GM20431 (cell line): ENCODE measurements around the gene RAB36.

ENCODE experiments used
- in situ Hi-C: fragments of 300-500 bp; cut with MseI, MboI; formaldehyde crosslinking; loops from one replicate; pipeline ENCODE4 v1.15.0; 2020; ENCODE audit warnings: low sequenced_read_pairs; ENCODE audit not compliant: unreplicated experiment

RAB36 gene

DNA sequence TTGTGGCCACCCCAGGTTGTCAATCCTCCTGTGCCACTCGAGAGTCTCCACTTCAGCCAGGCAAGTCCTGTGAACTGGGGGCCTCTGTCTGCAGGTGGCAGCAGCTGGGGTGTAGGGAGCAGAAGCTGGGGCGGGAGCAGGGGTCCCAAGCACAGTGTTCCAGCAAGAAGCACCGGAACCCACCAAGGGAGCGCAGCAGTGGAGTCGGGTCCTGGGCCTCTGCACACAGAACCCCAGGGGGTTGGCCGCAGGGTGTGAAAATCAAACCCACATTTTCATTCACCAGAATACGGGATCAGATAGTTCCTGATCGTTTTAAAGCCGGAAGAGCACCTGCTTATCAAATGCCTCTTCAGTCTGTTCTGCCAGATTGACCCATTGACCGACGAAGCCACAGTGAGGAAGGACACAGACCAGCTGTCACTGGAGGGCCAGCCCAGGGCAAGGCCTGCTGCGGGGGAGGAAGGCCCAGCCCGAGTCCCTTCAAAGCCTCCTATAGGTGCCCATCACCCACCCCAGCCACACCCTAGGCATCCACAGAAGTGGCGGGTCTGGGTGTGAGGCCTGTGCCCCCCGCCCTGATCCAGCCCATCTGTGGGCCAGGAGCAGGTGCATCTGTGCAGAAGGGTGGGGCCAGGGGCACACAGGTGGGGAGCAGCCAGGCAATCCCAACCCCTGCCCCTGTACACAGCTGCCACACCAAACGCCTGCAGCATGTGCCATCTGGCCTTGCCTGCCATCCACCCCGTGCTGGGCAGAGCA is 37.6 kb upstream of the RAB36 start:
- in situ Hi-C loops, result no loop called here

DNA sequence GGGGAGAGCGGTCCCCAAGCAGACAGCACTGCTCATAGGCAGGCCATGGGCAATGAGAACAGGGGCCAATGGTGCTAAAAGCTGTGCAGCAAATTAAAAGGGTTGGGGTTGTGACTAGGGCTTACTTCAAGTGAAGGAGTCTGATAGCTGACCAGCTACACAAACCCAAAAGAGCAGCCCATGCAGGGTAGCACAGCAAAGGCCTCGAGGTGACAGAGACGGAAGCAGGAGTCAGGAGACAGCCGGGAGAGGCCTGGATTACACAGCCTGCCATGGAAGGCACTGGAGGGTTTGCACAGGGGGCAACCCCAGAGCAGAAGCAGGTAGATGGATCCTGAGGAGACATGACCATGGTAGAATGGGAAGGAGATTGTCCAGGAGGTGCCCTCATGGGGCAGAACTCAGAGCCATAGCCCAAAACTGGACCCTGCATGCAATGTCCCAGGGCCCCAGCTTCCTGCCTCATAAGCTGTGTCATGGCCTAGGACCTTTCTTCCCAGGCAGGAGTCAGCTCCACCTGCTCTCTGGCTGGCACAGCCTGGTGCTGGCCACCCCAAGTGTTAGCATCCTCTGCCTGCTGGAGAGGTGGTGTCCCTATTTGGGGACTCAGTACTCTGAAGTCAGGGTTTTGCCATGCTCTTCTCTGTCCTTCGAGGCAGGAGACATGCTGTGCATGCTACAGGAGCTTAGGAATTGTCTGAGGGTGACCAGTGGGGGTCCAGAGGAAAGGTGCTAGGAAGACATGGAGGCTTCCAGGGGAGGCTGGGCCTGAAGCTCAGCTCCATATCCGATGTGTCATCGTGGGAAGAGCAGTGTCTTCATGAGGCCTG is 36.8 kb upstream of the RAB36 start:
- in situ Hi-C loops, result no loop called here

DNA sequence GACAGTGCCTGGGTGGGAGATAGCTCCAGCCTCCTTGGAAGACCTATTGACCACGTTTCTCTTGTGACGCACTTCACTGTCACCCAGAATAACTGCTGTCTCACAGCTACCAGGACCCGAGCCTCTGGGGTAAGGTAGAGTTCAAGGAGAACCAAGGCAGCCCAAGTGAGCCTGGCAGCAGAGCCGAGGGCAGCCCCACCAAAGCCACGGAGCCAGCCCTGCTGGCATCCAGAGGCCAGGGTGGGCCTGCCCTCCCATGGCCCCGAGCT is 36.3 kb upstream of the RAB36 start:
- in situ Hi-C loops, result no loop called here

DNA sequence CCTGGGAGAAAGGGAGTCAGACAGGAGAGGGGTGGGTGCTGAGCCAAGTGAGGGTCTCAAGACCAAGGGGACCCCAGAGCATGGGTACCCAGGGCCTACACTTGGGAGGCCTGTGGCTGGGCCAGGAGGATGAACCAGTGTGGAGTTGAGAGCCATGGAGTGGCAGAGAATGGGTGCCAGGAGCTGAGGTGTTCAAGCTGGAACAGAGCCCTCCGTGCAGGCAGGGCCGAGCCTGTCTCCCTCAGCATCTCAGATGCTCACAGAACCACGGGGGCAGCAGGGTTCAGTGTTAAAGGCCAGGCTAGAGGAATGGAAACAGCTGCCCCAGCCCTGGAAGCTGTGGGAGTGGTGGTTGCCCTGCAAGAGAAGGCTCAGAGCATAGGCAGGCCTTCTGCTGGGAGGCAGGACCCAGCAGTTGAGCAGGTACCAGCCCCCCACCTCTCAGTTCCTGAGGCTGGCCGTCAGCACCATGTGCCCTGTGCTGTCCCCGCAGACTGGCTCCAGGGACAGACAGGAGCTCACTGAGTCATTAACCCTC is 35.8 kb upstream of the RAB36 start:
- in situ Hi-C loops, result no loop called here

DNA sequence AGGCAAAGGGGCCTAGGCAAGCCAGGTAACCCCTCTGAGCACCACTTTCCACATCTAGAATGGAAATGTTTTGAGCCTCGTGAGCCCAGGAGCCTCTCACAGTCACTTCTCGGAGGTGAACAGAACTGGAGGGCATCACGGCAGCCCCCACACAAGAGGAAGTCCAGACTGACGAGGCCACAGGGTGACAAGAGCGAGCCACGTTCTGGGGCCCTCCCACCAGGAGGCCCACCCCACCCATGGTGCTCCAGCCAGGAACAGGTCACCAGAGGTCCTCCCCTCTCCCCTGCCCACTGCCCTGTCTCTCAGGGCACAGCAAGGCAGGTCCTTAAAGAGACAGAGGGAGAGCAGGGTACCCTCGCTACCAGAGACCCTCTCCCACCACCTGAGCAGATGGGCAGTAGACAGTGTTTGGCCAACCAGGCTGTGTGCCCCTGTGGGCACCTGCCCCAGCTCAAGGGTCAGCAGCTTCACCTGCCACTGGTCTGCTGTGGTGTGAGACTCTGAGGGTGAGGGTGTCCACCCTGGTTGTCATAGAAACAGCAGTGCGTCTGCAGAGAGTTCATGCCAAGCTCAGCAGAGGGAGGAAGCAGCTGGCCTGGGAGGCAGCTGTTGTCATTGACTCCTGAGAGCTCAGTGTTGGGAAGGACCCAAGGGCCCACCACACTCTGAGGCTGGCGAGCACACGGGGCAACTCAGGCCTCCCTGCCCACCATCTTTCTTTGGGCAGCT is 34.9 kb upstream of the RAB36 start:
- in situ Hi-C loops, result no loop called here

DNA sequence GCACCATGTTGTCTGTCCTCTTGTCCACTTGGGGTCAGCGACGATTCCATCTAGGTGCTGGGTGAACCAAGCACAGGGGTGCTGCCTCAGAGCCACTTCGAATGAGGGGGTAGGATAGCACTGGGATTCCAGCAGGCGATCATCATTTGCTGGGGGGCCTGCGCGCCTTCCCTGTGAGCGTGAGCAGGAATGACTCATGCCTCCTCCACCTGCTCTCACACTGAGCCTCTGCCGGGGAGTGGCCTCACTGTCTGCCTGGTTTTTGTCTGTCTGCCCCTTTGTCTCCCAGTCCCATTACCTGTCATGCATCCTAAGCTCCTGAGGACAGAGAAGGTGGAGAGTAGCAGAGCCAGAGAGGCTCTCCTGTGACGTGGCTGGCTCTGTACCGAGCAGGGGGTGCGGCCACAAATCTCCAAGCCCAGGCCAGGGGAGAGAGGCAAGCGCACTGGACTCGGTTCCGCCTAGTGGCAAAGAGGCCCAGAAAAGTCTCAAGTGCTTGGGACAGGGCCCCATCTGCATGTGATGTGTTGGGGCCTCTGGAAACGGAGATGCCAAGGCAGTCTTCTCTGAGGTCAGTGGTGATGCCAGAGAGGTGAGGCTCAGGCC is 34.3 kb upstream of the RAB36 start:
- in situ Hi-C loops, result no loop called here

DNA sequence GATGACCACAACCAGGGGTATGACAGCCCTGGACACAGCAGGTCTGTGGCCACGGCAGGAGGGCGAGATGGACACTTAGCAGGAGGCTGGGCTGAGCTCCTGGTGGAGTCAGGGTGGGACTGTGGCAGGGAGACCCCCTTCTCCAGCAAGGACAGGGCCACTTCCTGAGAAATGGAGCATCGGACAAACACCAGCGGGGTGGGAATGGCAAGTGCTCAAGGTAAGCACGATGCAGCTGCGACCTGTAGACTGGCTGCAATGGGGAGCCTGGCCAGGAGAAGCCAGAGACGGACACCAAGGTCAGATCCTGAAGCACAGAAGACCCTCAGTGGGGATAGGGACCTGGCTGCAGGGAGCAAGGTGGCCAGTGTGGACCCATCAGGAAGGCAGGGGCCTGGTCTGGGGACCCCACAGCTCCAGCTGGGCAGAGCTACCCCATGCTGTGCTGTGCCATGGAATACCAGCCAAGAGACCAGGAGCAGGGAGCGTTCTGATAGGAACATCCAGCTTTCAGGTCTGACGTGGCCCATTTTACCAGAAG is 32.7 kb upstream of the RAB36 start:
- in situ Hi-C loops, result no loop called here

DNA sequence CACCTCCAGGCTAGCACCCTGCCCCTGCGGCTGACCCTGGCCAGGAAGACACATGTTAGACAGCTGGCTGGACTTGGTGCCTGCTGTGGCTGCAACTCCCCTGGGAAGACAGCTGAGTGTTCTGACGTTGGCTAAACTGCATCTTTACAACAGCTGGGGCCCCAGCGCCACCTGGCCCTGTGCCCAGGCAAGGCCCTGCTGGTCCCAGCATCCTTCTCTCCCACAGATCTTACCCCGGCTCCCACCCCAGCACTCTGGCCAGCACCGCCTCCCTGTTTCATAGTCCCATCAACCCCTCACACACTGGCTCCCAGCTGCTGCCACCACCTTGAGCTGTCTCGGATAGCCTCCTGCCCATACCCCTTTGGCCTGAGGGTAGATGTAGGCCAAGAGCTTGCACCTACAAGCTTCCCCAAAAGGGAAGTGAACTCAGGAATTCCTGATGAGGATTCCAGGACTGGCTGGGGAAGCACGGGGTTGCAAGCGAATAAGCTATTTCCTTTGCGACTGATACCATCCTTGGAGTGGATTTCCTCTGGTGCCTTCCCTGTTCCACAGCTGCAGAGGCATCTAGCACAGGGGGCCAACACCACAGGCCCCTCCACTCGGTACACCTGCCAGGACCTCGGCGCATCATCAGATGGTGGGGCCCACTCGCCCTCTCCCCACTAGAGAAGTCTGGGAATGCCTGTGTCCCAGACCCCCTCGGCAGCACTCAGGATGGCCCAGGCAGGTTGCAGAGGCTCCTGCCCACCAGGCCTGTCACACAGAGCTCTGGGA is 32.0 kb upstream of the RAB36 start:
- in situ Hi-C loops, result no loop called here

DNA sequence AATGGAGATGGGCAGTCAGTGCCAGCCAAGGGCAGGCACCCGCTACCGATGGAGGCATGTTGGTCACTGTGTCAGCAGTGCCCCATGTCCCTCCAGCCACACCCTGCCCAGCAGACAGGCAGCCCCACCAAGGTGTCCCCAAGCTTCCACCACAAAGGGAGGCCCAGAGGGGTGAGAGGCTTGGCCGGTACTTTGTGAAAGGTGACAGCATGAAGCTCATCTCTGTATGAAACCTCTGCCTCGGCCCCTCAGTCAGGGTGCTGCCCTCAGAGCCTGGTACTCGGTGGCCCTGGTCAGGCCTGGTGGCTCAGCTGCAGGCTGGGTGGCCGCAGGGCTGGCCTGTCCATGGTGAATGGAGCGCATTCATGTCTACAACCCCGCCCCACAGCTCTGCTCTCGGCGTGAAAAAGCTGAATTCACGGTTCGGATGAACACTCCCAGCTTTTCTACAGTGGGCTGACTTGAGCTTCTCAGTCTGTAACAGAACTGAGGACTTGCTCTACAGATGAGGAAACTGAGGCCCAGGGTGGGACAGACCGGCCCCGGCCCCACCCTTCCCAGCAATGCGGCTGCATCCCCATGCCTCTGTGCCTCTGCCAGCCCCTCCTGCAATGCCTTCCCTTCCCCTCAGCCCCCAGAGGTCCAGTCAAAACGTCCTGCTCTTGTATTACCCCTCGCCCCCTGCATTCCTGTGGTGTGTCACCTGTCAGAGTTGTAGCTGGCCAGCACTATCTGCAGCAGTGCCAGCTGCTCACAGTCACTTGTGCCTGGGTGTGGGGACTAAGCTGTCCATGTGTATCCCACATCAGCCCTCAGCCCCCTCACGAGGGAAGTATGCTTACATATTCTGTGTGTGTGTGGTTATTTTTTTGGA is 31.2 kb upstream of the RAB36 start:
- in situ Hi-C loops, result no loop called here

DNA sequence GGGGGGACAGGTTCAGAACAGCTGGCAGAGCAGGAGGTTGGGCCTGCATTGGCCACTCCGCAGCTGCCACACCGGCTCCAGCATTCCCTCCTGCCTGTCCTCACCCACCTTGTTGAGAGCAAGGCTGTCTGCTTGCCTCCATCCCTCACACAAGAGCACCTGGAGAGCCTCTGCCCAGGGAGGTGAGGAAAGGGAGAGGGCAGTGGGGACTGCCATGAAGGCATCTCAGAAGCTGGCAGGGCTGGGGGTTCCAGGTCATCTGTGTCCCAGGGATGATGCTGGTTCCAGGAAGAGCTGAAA is 30.6 kb upstream of the RAB36 start:
- in situ Hi-C loops, result no loop called here

DNA sequence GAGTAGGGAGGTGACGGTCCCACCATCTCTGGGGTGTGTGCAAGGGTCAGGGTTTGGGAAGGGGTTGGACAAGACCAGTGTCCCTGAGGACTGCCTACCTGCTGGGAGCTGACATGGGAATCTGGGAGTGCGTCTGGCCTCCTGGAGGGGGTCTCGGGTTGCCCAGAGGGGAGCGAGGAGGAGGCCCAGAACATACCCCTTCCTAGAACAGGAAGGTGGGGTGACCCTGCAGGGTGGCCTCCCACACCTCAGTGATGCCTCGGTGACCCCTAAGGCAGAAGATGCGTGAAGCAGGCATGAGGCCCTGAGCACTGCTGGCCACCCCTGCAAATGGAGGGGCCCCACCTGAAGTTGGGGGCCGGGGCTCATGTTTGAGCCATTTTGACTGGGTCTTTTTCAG is 29.9 kb upstream of the RAB36 start:
- in situ Hi-C loops, result no loop called here

DNA sequence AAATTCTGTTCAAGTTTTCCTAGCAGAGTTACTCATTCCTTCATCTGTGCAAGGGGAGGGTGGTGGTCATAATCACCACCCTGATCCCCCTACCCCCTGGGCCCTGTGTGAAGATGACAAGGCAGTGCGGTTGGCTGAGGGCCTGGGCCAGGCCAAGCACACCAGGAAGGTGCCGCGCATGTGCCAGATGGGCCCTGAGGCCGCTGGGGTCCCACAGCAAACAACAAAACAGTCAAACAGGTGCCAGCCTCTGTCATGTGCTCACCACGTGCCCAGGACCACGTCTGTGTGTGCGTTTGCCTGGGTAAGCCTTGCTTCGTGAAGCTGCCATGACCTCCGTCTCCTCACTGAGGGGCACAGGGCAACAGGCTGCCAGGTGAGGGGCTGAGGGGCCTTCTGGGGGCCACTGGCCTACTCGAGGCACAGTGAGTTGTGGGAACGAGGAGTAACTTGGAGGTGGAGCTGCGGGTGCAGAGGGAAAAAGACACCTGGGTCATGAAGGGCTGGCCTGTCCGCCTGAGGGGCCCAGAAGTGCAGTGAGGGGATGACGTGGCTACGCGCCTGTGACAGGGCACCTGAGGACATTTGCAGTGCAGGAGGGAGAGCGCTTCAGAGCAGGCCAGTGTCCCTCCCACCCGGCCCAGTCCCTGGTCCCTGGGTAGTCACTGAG is 29.3 kb upstream of the RAB36 start:
- in situ Hi-C loops, result no loop called here

DNA sequence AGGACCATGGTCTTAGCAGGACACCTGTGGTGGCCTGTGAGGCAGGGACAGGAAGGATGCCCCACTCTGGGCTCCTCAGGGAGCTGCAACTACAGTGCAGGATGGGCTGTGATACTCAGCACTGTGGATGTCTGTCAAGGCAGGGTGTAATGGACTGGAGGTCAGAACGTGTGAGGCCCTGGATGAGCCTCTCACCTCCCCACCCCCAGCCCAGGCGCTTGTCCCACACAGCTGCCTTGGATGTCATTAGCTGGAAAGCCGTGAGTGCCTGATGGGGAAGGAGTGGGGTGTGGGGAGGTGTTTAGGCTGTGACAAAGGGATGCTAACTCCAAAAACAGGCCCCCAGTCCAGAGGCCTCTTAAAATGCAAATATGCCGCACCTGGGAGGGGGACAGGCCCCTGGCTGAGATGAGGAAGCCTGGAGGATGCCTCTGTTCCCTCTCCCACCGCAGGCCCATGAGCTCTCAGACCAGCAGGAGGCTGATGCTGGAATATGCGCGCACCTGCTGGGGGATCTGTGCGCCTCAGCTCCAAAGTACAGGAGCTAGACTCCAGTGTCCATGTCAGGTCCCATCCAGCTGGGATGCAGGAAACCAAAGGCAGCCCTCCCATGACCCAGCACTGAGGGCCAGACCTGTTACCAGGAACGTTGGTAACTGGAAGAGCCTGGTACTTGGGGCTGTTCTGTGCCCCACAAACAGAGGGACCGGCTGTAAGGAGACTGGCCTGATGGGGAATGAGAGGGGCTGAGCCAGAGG is 28.6 kb upstream of the RAB36 start:
- in situ Hi-C loops, result no loop called here

DNA sequence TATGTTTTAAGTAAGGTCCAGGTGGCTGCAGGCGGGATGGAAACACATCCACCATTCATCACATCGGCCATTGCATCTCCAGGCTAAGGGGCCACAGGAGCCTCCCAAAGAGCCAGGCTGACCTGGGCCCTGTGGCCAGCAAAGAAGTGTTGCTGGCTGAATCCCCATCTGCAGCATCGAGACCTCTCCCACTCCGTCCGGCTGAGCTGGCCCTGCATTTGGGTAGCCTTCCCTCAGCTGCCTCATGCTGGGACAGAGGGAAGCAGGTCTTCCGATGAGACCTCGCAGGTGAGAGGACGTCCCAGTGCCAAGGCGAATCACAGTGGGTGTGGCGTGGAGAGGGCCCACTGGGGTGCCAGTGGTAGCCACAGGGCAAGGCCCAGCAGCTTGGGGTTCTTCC is 28.0 kb upstream of the RAB36 start:
- in situ Hi-C loops, result no loop called here

DNA sequence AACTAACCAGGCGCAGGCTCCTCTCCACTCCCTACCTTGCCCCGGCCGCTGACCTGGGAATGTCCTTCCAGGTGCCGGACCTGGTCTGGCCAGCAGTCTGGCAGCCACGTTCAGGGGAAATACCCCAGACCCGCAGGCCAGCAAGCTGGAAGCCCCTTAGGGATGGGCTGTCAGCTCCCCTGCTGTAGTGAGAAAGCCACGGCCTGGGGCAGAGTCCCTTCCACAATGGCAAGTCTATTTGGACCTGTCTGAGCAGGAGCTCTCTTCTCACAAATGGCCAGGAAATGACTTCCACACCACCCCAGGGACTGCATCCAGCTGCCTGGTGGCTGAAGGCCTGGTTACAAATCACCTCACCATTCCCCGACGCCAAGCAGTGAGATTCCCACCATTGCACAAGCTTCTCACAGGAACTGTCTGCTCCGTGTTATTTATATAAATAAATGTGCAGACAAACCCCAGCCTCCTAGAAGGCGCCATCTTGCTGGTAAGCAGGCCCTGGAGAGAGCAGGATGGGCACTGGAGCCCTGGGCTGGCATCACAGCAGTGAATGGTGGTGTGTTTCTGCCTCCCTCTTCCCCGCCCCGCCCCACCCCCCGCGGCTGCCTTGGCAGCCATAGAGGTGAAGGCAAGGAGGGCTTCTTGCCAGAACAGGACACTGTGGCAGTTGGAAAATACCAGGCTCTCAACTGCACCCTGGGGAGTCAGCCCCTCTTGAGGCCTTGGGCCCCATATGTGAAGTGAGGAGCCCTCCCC is 27.2 kb upstream of the RAB36 start:
- in situ Hi-C loops, result no loop called here

DNA sequence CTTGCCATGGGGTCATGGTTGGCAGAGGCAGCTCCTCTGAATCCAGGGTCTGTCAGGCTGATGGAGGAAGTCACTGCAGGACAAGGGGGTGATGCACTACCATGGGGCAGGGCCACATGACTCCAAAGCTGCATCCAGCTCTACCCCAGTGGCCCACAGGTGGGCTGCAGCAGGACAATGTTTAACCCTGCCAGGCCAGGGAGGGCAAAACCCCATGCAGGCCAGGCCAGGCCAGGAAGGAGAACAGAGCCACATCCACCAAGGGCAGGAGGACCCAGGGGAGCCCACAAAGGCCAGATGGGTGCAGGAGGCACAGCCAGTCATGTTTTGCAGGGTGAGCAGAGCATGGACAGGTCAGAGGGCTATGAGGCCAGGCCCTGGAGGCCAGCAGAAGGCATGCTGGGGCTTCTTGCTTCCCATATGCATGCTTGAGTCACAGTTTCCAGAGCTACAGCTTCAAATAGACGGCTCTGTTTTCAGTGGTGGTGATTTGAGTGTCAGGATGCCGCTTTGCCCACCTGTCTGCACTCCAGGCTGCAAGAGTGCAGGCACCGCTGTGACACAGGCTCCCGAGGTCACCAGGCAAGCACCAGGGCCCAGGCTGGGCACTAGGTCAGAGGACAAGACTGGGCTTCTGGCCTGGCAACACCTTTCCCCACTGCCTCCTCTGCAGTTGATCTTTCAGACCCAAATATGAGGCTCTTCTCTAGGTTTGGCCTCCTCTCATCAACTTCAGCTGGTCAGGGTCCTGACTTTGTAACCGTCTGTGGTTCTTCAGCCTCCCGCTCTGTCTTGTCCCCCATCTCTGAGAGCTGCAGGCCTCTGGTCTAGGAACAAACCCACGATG is 26.4 kb upstream of the RAB36 start:
- in situ Hi-C loops, result no loop called here
